Vagina (tissue), 2 donors: Measurements from ENCODE around the gene KCNH1.

Experiments used
- CTCF ChIP-seq, 3 experiments: fragments of 450-650 bp in 2 of 3; fragments of 200-600 bp in 1 of 3; sonication (generic) in 1 of 3; IDR thresholded peaks; one replicate each; pipeline ENCODE4 v1.5.1; 2017 to 2019; ENCODE audit warnings: antibody characterized with exemption in 3 of 3, mild to moderate bottlenecking in 2 of 3, moderate library complexity in 2 of 3
- POLR2A ChIP-seq, 2 donors: fragments of 450-650 bp; IDR thresholded peaks; one replicate each; pipeline ENCODE4 v1.6.1; 2017; ENCODE audit warnings: antibody characterized with exemption in 2 of 2, mild to moderate bottlenecking in 2 of 2, moderate library complexity in 2 of 2

DNA sequence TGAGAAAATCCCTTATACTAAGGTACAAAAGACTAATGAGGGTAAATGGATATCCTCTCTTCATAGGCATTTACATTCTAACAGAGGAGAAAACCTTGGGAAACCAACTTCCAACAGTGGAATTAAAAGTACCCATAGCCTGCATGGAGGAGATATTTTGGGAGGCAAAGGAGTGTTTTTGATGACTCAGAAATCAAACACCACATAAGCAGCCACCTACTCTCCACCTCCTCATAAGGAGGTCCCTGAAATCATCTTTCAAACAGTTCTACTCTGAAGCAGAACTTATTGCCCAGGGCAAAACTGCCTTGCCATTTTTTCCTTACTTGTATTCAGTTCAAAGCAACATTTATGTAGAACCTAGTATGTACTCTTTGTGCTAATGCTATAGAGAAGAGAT, 211.3 kb downstream of the KCNH1 start:
- TF ChIP-seq CTCF (IDR thresholded peaks at IDR 0.05), result no peak
- no peak for TF ChIP-seq POLR2A (IDR thresholded peaks at IDR 0.05)
